Astrocyte (in vitro differentiated cells and primary cell): ENCODE measurements around the gene ARHGEF3. TPM values are rescaled to one million over a fixed set of nuclear protein-coding genes. Genes with fewer than 3 reads are reported as not detected.

ENCODE experiments used
- DNase-seq: peaks from one replicate; pipeline ENCODE4 v3.0.0-alpha.2; 2010; ENCODE audit warnings: low read depth
- FAIRE-seq: peaks from 2 replicates; lab custom pipeline; 2011; peaks lifted over from hg19 to GRCh38; lab: Jason Lieb, UNC
- H2AFZ ChIP-seq: 2 replicates; pipeline ENCODE4 v1.6.0; 2012; ENCODE audit warnings: low read depth, low read length, inconsistent platforms
- H3K27ac ChIP-seq: 2 replicates; pipeline ENCODE4 v1.5.1; 2011; ENCODE audit warnings: low read depth, low read length, inconsistent platforms
- H3K27me3 ChIP-seq: 2 replicates; pipeline ENCODE4 v1.6.0; 2011; ENCODE audit warnings: low read length, inconsistent platforms; ENCODE audit not compliant: insufficient read depth
- H3K36me3 ChIP-seq: 2 replicates; pipeline ENCODE4 v1.5.1; 2011; ENCODE audit warnings: low read length, inconsistent platforms; ENCODE audit not compliant: insufficient read depth
- H3K4me1 ChIP-seq: 2 replicates; pipeline ENCODE4 v1.5.1; 2011; ENCODE audit warnings: low read length, inconsistent platforms; ENCODE audit not compliant: insufficient read depth
- H3K4me2 ChIP-seq: 2 replicates; pipeline ENCODE4 v1.6.0; 2012; ENCODE audit warnings: low read length, inconsistent platforms
- H3K4me3 ChIP-seq: 2 replicates; pipeline ENCODE4 v1.5.1; 2011; ENCODE audit warnings: low read depth, mild to moderate bottlenecking, low read length, inconsistent platforms; ENCODE audit not compliant: insufficient read depth
- H3K79me2 ChIP-seq: 2 replicates; pipeline ENCODE4 v1.6.0; 2012; ENCODE audit warnings: mild to moderate bottlenecking, low read length, inconsistent platforms; ENCODE audit not compliant: insufficient read depth
- H3K9ac ChIP-seq: 2 replicates; pipeline ENCODE4 v1.6.0; 2012; ENCODE audit warnings: mild to moderate bottlenecking, low read length, inconsistent platforms
- H3K9me3 ChIP-seq: 2 replicates; pipeline ENCODE4 v1.5.1; 2012; ENCODE audit warnings: low read depth, mild to moderate bottlenecking, low read length, inconsistent platforms; ENCODE audit not compliant: insufficient read depth
- H4K20me1 ChIP-seq: 2 replicates; pipeline ENCODE4 v1.6.0; 2012; ENCODE audit warnings: low read length, inconsistent platforms; ENCODE audit not compliant: insufficient read depth
- H3K27ac Mint-ChIP-seq: one replicate; pipeline ENCODE4 v1.8.0; 2021; ENCODE audit warnings: mild to moderate bottlenecking, mixed read lengths; ENCODE audit not compliant: unreplicated experiment
- H3K27me3 Mint-ChIP-seq: one replicate; pipeline ENCODE4 v1.8.0; 2021; ENCODE audit warnings: low read depth, mixed read lengths; ENCODE audit not compliant: unreplicated experiment
- H3K36me3 Mint-ChIP-seq: one replicate; pipeline ENCODE4 v1.8.0; 2021; ENCODE audit warnings: low read depth, mixed read lengths; ENCODE audit not compliant: unreplicated experiment
- H3K4me1 Mint-ChIP-seq: one replicate; pipeline ENCODE4 v1.8.0; 2021; ENCODE audit warnings: low read depth, mixed read lengths; ENCODE audit not compliant: unreplicated experiment
- H3K4me3 Mint-ChIP-seq: one replicate; pipeline ENCODE4 v1.8.0; 2021; ENCODE audit warnings: mild to moderate bottlenecking, moderate library complexity, mixed read lengths; ENCODE audit not compliant: unreplicated experiment
- H3K9me3 Mint-ChIP-seq: one replicate; pipeline ENCODE4 v1.8.0; 2021; ENCODE audit warnings: mild to moderate bottlenecking, mixed read lengths; ENCODE audit not compliant: unreplicated experiment
- CTCF ChIP-seq: IDR thresholded peaks from 2 replicates; pipeline ENCODE4 v1.5.1; 2011; ENCODE audit warnings: low read depth, mild to moderate bottlenecking, inconsistent platforms, low read length, moderate library complexity; ENCODE audit not compliant: insufficient read depth
- EZH2 ChIP-seq: IDR thresholded peaks from 2 replicates; pipeline ENCODE4 v1.6.1; 2012; ENCODE audit warnings: mild to moderate bottlenecking, low read length, inconsistent platforms; ENCODE audit not compliant: insufficient read depth
- total RNA-seq: library from RNA; stranded (reverse); gene quantifications from 2 replicates; pipeline ENCODE4 v1.2.1, GENCODE V29; 2021

ARHGEF3 gene
- total RNA-seq, 1 donor from 2014 or later = 14.9 TPM

DNA sequence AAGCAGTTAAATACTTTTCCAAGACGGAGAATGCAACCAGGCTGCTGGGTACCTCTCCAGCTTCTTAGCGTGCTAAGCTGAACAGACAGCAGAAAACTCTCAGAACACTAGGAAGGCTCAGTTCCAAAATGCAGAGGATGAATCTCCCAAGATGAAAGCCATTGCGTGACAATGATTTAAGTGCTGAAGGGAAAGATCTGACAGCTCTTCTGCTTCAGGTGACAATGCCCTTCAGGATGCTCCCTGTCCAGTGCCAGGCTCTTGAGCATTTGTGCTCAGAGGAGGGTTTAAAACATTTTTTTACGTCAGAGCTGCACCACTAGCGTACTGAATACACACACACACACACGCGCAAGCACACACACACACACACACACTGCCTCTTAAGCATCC lies 26.3 kb downstream of the ARHGEF3 start:
- H4K20me1 ChIP-seq = peaks cover 3% of the 10 kb centered on the region
- H3K36me3 Mint-ChIP-seq = peaks cover 14% of the 10 kb centered on the region
- peaks cover 8% of the 10 kb centered on the region for H3K4me1 Mint-ChIP-seq
- no peaks in the 10 kb centered on the region for H3K27me3 ChIP-seq
- DNase-seq = no peak
- H3K4me3 Mint-ChIP-seq = no peak overlapping the region
- TF ChIP-seq EZH2 (no peak), CTCF (no peak)
- H3K9ac ChIP-seq = no peak overlapping the region
- no peaks in the 10 kb centered on the region for H3K9me3 ChIP-seq
- H3K36me3 ChIP-seq = no peaks in the 10 kb centered on the region
- H3K27ac Mint-ChIP-seq = no peak overlapping the region
- FAIRE-seq = no peak
- no peak overlapping the region for H3K4me2 ChIP-seq
- no peaks in the 10 kb centered on the region for H3K9me3 Mint-ChIP-seq
- no peaks in the 10 kb centered on the region for H3K4me1 ChIP-seq
- no peaks in the 10 kb centered on the region for H3K27me3 Mint-ChIP-seq
- no peak overlapping the region for H3K4me3 ChIP-seq
- peaks cover 2% of the 10 kb centered on the region for H3K79me2 ChIP-seq
- H2AFZ ChIP-seq = no peak overlapping the region
- no peak overlapping the region for H3K27ac ChIP-seq

DNA sequence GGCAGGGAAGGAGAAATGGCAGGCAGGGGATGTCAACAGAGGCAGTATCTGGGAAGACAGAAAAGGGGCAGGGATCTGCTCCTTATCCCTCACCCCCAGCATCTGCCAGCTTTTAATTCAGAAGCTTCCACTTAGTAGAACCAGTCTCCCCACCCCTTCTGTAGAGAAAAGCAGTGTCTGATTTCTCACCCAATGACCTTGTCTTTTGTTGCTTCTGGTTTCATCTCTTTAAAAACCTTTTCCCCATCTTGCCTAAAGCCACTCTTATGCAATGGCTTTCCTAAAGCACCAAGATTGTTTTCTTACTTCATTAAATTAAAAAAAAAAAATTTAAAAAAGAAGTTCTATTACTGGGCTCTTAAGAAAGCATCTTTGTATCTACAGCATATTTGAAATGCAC lies 27.8 kb downstream of the ARHGEF3 start:
- Histone ChIP-seq H3K9ac (no peak overlapping the region), H3K79me2 (peaks cover 2% of the 10 kb centered on the region), H3K36me3 (no peaks in the 10 kb centered on the region), H3K9me3 (no peaks in the 10 kb centered on the region), H4K20me1 (peaks cover 3% of the 10 kb centered on the region), H3K4me3 (no peak overlapping the region), H2AFZ (no peak overlapping the region), H3K4me2 (no peak overlapping the region), H3K27ac (no peak overlapping the region), H3K4me1 (no peaks in the 10 kb centered on the region), H3K27me3 (no peaks in the 10 kb centered on the region)
- no peaks in the 10 kb centered on the region for H3K27me3 Mint-ChIP-seq
- H3K4me3 Mint-ChIP-seq = no peak overlapping the region
- H3K27ac Mint-ChIP-seq = no peak overlapping the region
- TF ChIP-seq CTCF (no peak), EZH2 (no peak)
- peaks cover 8% of the 10 kb centered on the region for H3K4me1 Mint-ChIP-seq
- peaks cover 14% of the 10 kb centered on the region for H3K36me3 Mint-ChIP-seq
- DNase-seq (no peak), FAIRE-seq (no peak)
- H3K9me3 Mint-ChIP-seq = no peaks in the 10 kb centered on the region

- TF ChIP-seq CTCF (no peak), EZH2 (no peak)
- H3K27me3 ChIP-seq = no peaks in the 10 kb centered on the region
- no peaks in the 10 kb centered on the region for H3K9me3 Mint-ChIP-seq
- no peak overlapping the region for H3K27ac Mint-ChIP-seq
- no peak overlapping the region for H3K4me2 ChIP-seq
- H4K20me1 ChIP-seq = peaks cover 3% of the 10 kb centered on the region
- no peak overlapping the region for H3K27ac ChIP-seq
- no peaks in the 10 kb centered on the region for H3K4me1 ChIP-seq
- H3K9me3 ChIP-seq = no peaks in the 10 kb centered on the region
- H3K36me3 ChIP-seq = no peaks in the 10 kb centered on the region
- H3K79me2 ChIP-seq = no peaks in the 10 kb centered on the region
- H3K27me3 Mint-ChIP-seq = no peaks in the 10 kb centered on the region
- no peak for DNase-seq
- peaks cover 12% of the 10 kb centered on the region for H3K4me1 Mint-ChIP-seq
- H3K9ac ChIP-seq = no peak overlapping the region
- H2AFZ ChIP-seq = no peak overlapping the region
- no peak for FAIRE-seq
- H3K36me3 Mint-ChIP-seq = peaks cover 14% of the 10 kb centered on the region
- no peak overlapping the region for H3K4me3 Mint-ChIP-seq
- no peak overlapping the region for H3K4me3 ChIP-seq
Observed at GRCh38 chr3:56772952-56773938, 28.5 kb downstream of the ARHGEF3 start.
